Measurements from ENCODE around the gene TBC1D19.

TBC1D19 gene

GRCh38 chr4:26732356-26732755, 148.5 kb downstream of the TBC1D19 start:
- Histone ChIP-seq H3K27me3 (replicated peaks; ENCODE audit: control insufficient read depth, insufficient read depth, low read length) (no peaks in the 10 kb centered on the region), H3K9ac (ENCODE audit: low read length) (no peak overlapping the region), H3K36me3 (ENCODE audit: control insufficient read depth, insufficient read depth, low read length, severe bottlenecking) (peaks cover 5% of the 10 kb centered on the region), H3K4me1 (ENCODE audit: control insufficient read depth, insufficient read depth, low read length) (no peaks in the 10 kb centered on the region), H3K4me3 (ENCODE audit: low read length) (no peak overlapping the region), H3K9me3 (ENCODE audit: control insufficient read depth, low read length) (no peaks in the 10 kb centered on the region)
- DNase-seq (ENCODE audit: low read depth), result no peak

DNA sequence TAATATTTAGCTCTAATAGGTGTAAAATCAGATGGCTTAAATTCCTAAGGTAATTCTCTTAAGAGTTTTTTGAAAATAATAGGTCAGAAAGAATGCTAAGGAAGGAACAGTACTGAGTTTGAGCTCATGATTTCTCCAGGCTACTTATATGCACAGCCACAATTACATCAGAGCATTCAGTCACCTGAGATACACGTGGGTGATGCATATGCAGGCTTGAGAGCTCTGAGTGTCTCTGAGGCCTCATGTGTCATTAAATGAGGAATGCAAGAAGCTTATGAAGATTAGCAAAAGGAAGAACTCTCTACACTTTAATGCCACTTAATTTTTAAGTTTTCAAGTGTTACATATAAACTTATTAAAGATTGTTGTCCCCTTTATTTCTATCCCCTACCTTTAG, 152.7 kb downstream of the TBC1D19 start:
- peaks cover 4% of the 10 kb centered on the region for H3K4me1 ChIP-seq (ENCODE audit: control insufficient read depth, insufficient read depth, low read length)
- no peak overlapping the region for H3K4me3 ChIP-seq (ENCODE audit: low read length)
- DNase-seq (ENCODE audit: low read depth), result no peak
- no peaks in the 10 kb centered on the region for H3K27me3 ChIP-seq (replicated peaks; ENCODE audit: control insufficient read depth, insufficient read depth, low read length)
- H3K36me3 ChIP-seq (ENCODE audit: control insufficient read depth, insufficient read depth, low read length, severe bottlenecking), result no peaks in the 10 kb centered on the region
- no peaks in the 10 kb centered on the region for H3K9me3 ChIP-seq (ENCODE audit: control insufficient read depth, low read length)
- no peak overlapping the region for H3K9ac ChIP-seq (ENCODE audit: low read length)

DNA sequence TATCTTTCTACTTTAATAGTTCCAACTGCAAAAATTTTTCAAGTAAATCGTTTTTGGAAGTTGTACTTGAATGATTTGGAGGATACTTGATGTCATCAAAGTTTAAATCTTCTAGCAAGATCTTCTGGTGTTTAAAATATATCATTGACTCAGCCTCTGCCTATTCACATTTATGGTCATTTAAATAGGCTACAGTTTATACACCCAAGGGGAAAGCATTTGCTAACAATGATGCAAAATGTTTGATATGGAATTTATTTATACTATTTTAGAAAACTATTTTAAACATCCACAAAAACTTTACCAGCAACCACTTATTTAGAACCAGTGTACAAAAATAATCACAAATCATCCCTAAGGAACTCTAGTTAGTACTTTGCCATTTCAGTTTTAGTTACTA, 153.5 kb downstream of the TBC1D19 start:
- H3K9ac ChIP-seq (ENCODE audit: low read length), result no peak overlapping the region
- H3K27me3 ChIP-seq (replicated peaks; ENCODE audit: control insufficient read depth, insufficient read depth, low read length), result no peaks in the 10 kb centered on the region
- no peak for DNase-seq (ENCODE audit: low read depth)
- no peaks in the 10 kb centered on the region for H3K9me3 ChIP-seq (ENCODE audit: control insufficient read depth, low read length)
- no peaks in the 10 kb centered on the region for H3K36me3 ChIP-seq (ENCODE audit: control insufficient read depth, insufficient read depth, low read length, severe bottlenecking)
- H3K4me1 ChIP-seq (ENCODE audit: control insufficient read depth, insufficient read depth, low read length), result peaks cover 10% of the 10 kb centered on the region
- H3K4me3 ChIP-seq (ENCODE audit: low read length), result no peak overlapping the region

DNA sequence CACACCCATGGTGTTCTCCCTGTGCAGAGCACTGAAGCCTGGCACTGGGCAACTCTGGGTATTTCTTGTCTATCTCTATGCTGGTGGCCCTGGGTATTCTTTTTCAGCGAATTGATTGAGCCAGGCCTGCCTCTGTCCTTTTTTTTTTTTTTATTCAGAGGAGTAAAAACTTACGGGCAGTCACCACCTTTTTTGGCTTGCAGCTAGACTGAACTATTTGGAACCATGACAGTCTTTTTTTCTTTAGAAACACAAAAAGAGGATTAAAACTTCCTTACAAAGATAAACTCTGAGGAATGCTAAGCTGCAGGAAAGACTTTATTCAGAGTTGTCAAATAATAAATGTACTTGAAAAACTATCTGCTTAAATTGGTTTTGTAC, 157.6 kb downstream of the TBC1D19 start:
- H3K27me3 ChIP-seq (replicated peaks; ENCODE audit: control insufficient read depth, insufficient read depth, low read length), result no peaks in the 10 kb centered on the region
- no peak for DNase-seq (ENCODE audit: low read depth)

DNA sequence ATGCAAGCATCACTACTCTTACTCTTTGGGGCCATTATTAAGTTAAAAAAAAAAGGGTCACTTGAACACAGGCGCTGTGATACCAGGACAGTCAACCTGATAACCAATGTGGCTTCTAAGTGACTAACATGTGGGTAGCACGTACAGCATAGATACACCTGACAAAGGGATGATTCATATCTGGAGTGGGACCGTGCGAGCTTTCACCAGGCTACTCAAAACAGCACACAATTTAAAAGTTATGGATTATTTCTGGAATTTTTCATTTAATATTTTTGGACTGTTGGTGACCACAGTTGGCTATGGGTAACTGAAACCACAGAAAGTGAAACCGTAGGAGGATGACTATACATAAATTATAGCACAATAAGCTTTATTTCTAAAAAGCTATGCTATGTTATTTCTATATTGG, 162.9 kb downstream of the TBC1D19 start:
- H3K4me1 ChIP-seq (ENCODE audit: control insufficient read depth, insufficient read depth, low read length), result peaks cover 4% of the 10 kb centered on the region
- H3K4me3 ChIP-seq (ENCODE audit: low read length), result no peak overlapping the region
- H3K9me3 ChIP-seq (ENCODE audit: control insufficient read depth, low read length), result no peaks in the 10 kb centered on the region
- H3K27me3 ChIP-seq (replicated peaks; ENCODE audit: control insufficient read depth, insufficient read depth, low read length), result no peaks in the 10 kb centered on the region
- no peak overlapping the region for H3K9ac ChIP-seq (ENCODE audit: low read length)
- no peak for DNase-seq (ENCODE audit: low read depth)
- H3K36me3 ChIP-seq (ENCODE audit: control insufficient read depth, insufficient read depth, low read length, severe bottlenecking), result peaks cover 29% of the 10 kb centered on the region

More for the DNA sequence above, 157.6 kb downstream of the TBC1D19 start:
- H3K4me3 ChIP-seq (ENCODE audit: low read length), result peak overlapping the region; percentile 16
- peaks cover 10% of the 10 kb centered on the region for H3K4me1 ChIP-seq (ENCODE audit: control insufficient read depth, insufficient read depth, low read length)
- no peaks in the 10 kb centered on the region for H3K9me3 ChIP-seq (ENCODE audit: control insufficient read depth, low read length)
- H3K36me3 ChIP-seq (ENCODE audit: control insufficient read depth, insufficient read depth, low read length, severe bottlenecking), result peaks cover 4% of the 10 kb centered on the region
- H3K9ac ChIP-seq (ENCODE audit: low read length), result peak overlapping the region; percentile 66

GRCh38 chr4:26748811-26749210, 164.9 kb downstream of the TBC1D19 start:
- H3K4me1 ChIP-seq (ENCODE audit: control insufficient read depth, insufficient read depth, low read length), result no peaks in the 10 kb centered on the region
- no peak for DNase-seq (ENCODE audit: low read depth)
- no peak overlapping the region for H3K4me3 ChIP-seq (ENCODE audit: low read length)
- H3K9ac ChIP-seq (ENCODE audit: low read length), result no peak overlapping the region
- H3K36me3 ChIP-seq (ENCODE audit: control insufficient read depth, insufficient read depth, low read length, severe bottlenecking), result peaks cover 32% of the 10 kb centered on the region
- H3K27me3 ChIP-seq (replicated peaks; ENCODE audit: control insufficient read depth, insufficient read depth, low read length), result no peaks in the 10 kb centered on the region
- H3K9me3 ChIP-seq (ENCODE audit: control insufficient read depth, low read length), result no peaks in the 10 kb centered on the region

GRCh38 chr4:26749867-26750266, 166.0 kb downstream of the TBC1D19 start:
- Histone ChIP-seq H3K4me3 (ENCODE audit: low read length) (no peak overlapping the region), H3K4me1 (ENCODE audit: control insufficient read depth, insufficient read depth, low read length) (no peaks in the 10 kb centered on the region), H3K36me3 (ENCODE audit: control insufficient read depth, insufficient read depth, low read length, severe bottlenecking) (peaks cover 32% of the 10 kb centered on the region), H3K9me3 (ENCODE audit: control insufficient read depth, low read length) (no peaks in the 10 kb centered on the region), H3K27me3 (replicated peaks; ENCODE audit: control insufficient read depth, insufficient read depth, low read length) (no peaks in the 10 kb centered on the region), H3K9ac (ENCODE audit: low read length) (no peak overlapping the region)
- DNase-seq (ENCODE audit: low read depth), result no peak

DNA sequence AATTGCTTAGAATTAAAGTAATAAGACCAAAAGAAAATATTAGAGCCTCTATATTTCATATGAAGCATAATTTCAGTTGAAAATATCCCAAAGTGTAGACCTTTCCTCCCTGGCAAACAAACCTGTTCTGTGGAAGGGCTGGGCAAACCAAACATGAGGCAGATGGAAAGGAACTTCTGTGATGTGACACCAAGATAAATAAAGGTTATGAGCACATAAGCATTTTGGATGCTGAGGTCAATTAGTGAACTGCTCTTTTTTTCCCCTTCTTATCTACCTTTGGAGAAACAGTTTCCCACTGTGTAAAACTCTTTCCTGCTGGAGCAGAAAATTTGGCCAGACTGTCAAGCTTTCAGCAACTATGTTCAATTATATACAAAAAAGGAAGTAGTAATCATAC, 167.1 kb downstream of the TBC1D19 start:
- Histone ChIP-seq H3K9me3 (ENCODE audit: control insufficient read depth, low read length) (no peaks in the 10 kb centered on the region), H3K4me1 (ENCODE audit: control insufficient read depth, insufficient read depth, low read length) (no peaks in the 10 kb centered on the region), H3K27me3 (replicated peaks; ENCODE audit: control insufficient read depth, insufficient read depth, low read length) (no peaks in the 10 kb centered on the region), H3K9ac (ENCODE audit: low read length) (no peak overlapping the region), H3K36me3 (ENCODE audit: control insufficient read depth, insufficient read depth, low read length, severe bottlenecking) (peaks cover 37% of the 10 kb centered on the region), H3K4me3 (ENCODE audit: low read length) (no peak overlapping the region)
- no peak for DNase-seq (ENCODE audit: low read depth)

GRCh38 chr4:26751838-26752237, 168.0 kb downstream of the TBC1D19 start:
- Histone ChIP-seq H3K9ac (ENCODE audit: low read length) (no peak overlapping the region), H3K4me3 (ENCODE audit: low read length) (no peak overlapping the region), H3K27me3 (replicated peaks; ENCODE audit: control insufficient read depth, insufficient read depth, low read length) (no peaks in the 10 kb centered on the region), H3K36me3 (ENCODE audit: control insufficient read depth, insufficient read depth, low read length, severe bottlenecking) (peaks cover 42% of the 10 kb centered on the region), H3K9me3 (ENCODE audit: control insufficient read depth, low read length) (no peaks in the 10 kb centered on the region), H3K4me1 (ENCODE audit: control insufficient read depth, insufficient read depth, low read length) (no peaks in the 10 kb centered on the region)
- no peak for DNase-seq (ENCODE audit: low read depth)

DNA sequence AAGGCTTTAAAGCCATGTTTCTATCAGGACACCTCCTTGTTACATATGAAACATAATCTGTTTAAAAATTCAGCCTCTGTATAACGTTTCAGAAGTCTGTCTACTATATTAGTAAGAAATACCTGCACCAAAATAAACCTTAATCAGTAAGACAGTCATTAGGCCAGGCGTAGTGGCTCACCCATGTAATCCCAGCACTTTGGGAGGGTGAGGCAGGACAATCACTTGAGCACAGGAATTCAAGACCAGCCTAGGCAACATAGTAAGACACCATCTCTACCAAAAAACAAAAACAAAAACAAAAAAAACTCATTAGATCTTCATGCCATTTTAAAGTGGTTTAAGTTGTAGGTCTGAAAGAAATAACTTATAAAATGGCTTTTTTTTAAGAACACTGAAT, 169.3 kb downstream of the TBC1D19 start:
- DNase-seq (ENCODE audit: low read depth), result no peak
- Histone ChIP-seq H3K9ac (ENCODE audit: low read length) (no peak overlapping the region), H3K27me3 (replicated peaks; ENCODE audit: control insufficient read depth, insufficient read depth, low read length) (no peaks in the 10 kb centered on the region), H3K9me3 (ENCODE audit: control insufficient read depth, low read length) (no peaks in the 10 kb centered on the region), H3K36me3 (ENCODE audit: control insufficient read depth, insufficient read depth, low read length, severe bottlenecking) (peaks cover 41% of the 10 kb centered on the region), H3K4me1 (ENCODE audit: control insufficient read depth, insufficient read depth, low read length) (no peaks in the 10 kb centered on the region), H3K4me3 (ENCODE audit: low read length) (no peak overlapping the region)

- DNase-seq (ENCODE audit: low read depth), result peak; percentile 78
- Histone ChIP-seq H3K36me3 (ENCODE audit: control insufficient read depth, insufficient read depth, low read length, severe bottlenecking) (peaks cover 37% of the 10 kb centered on the region), H3K4me3 (ENCODE audit: low read length) (no peak overlapping the region), H3K9me3 (ENCODE audit: control insufficient read depth, low read length) (no peaks in the 10 kb centered on the region), H3K9ac (ENCODE audit: low read length) (no peak overlapping the region), H3K4me1 (ENCODE audit: control insufficient read depth, insufficient read depth, low read length) (no peaks in the 10 kb centered on the region), H3K27me3 (replicated peaks; ENCODE audit: control insufficient read depth, insufficient read depth, low read length) (no peaks in the 10 kb centered on the region)
Observed at GRCh38 chr4:26753617-26754016, 169.7 kb downstream of the TBC1D19 start.

- DNase-seq (ENCODE audit: low read depth), result no peak
- no peak overlapping the region for H3K9ac ChIP-seq (ENCODE audit: low read length)
- peaks cover 14% of the 10 kb centered on the region for H3K36me3 ChIP-seq (ENCODE audit: control insufficient read depth, insufficient read depth, low read length, severe bottlenecking)
- H3K9me3 ChIP-seq (ENCODE audit: control insufficient read depth, low read length), result no peaks in the 10 kb centered on the region
- H3K4me1 ChIP-seq (ENCODE audit: control insufficient read depth, insufficient read depth, low read length), result peaks cover 3% of the 10 kb centered on the region
- H3K4me3 ChIP-seq (ENCODE audit: low read length), result no peak overlapping the region
- no peaks in the 10 kb centered on the region for H3K27me3 ChIP-seq (replicated peaks; ENCODE audit: control insufficient read depth, insufficient read depth, low read length)
Observed at GRCh38 chr4:26757751-26758150, 173.9 kb downstream of the TBC1D19 start.

All from adipocyte (in vitro differentiated cells).